ENCODE results near the gene ART1.

ART1 gene

DNA sequence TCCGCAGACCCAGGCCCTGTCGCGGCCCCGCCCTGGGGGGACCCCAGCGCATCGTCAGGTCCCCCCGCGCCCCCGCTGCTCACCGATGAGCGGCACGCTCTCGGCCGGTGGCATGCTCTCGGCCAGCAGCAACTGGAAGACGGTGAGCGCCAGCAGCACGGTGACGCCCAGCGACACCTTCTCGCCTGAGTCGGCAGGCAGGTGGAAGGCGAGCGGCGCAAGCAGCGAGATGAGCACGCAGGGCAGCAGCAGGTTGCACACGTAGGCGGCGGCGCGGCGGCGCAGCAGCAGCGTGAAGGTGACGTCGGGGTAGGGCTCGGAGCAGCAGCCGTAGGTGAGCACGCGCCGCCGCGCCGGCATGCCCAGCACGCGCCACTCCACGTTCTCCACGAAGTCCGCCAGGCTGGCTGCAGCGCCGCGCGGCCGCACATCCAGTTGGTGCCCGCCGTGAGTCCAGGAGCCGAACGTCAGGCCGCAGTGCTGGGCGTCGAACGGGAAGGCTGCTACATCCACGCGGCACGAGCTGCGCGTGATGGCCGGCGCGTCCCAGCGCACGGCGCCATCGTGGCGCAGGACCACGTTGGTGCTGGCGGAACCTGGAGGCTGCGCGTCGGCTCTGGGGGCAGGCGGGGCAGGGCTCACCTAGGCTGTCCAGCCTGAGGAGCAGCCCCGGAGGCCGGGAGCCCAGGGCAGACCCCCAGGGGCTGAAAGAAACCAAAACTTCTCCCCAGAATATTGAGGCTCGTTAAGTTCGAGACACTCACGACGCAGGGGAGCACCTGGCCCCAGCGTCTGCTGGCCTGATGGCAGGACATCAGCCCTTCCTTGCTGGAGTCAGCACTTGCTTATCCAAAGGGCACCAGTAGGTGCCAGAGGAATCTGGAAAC is 22.5 kb downstream of the ART1 start:
- Histone ChIP-seq H3K9ac (ENCODE audit: insufficient read length, low read depth) (no peak overlapping the region), H3K27me3 (ENCODE audit: insufficient read depth, insufficient read length) (no peaks in the 10 kb centered on the region), H3K4me1 (ENCODE audit: insufficient read depth, insufficient read length) (peaks cover 4% of the 10 kb centered on the region), H3K36me3 (ENCODE audit: insufficient read depth, insufficient read length, low read length) (peaks cover 76% of the 10 kb centered on the region), H3K4me3 (ENCODE audit: insufficient read length, low read depth) (no peak overlapping the region), H3K9me3 (ENCODE audit: insufficient read depth, low read length) (no peaks in the 10 kb centered on the region)
- TF ChIP-seq YY1 (IDR thresholded peaks at IDR 0.05; ENCODE audit: insufficient read depth, insufficient read length) (no peak), ZNF274 (IDR thresholded peaks at IDR 0.05; ENCODE audit: low read depth, low read length) (no peak), SUZ12 (IDR thresholded peaks at IDR 0.05; ENCODE audit: extremely low read depth, insufficient read depth, insufficient read length) (no peak)
- DNase-seq (ENCODE audit: low read depth, low spot score): no peak

DNA sequence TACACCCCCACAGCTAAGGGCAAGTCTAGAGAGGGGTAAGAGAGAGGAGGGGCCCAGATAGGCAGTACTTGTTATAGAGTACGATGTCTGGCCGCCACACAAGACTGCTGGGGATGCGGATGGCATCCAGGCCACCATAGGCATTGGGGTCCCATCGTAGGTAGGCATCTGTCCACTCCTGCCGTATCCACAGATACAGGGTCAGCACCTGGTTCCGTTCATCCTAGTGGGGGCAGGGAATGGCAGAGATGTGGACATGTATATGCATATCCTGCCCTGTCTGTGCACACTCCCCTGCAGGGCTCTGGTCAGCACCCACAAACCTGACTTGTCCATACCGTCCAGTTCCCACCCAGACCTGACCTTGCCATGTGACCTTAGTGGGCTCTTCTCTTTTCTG is 24.2 kb downstream of the ART1 start:
- Histone ChIP-seq H3K9ac (ENCODE audit: insufficient read length, low read depth) (no peak overlapping the region), H3K4me3 (ENCODE audit: insufficient read length, low read depth) (no peak overlapping the region), H3K9me3 (ENCODE audit: insufficient read depth, low read length) (no peaks in the 10 kb centered on the region), H3K36me3 (ENCODE audit: insufficient read depth, insufficient read length, low read length) (peaks cover 88% of the 10 kb centered on the region), H3K27me3 (ENCODE audit: insufficient read depth, insufficient read length) (no peaks in the 10 kb centered on the region), H3K4me1 (ENCODE audit: insufficient read depth, insufficient read length) (peaks cover 4% of the 10 kb centered on the region)
- DNase-seq (ENCODE audit: low read depth, low spot score): no peak
- TF ChIP-seq SUZ12 (IDR thresholded peaks at IDR 0.05; ENCODE audit: extremely low read depth, insufficient read depth, insufficient read length) (no peak), YY1 (IDR thresholded peaks at IDR 0.05; ENCODE audit: insufficient read depth, insufficient read length) (no peak), ZNF274 (IDR thresholded peaks at IDR 0.05; ENCODE audit: low read depth, low read length) (no peak)

DNA sequence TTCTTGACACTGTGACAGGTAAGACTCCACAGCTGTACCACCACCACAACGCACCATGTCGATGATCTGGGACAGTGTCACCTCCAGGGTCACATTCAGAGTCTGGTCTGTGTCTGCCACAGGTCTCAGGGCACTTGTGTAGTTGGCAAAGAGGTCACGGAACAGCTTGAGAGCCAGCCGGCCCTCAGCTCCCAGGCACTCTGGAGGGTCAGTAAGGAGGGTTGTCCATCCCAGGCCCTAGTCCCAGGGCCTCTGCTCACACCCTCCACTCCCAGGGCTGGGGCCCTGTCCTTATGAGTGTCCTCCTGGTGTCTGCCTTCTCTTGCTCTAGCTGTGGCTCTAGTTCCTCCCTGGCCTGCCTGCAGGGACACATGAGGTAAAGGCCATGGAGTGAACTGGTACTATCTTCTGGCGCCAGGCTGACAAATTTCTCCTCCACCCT is 24.8 kb downstream of the ART1 start:
- TF ChIP-seq ZNF274 (IDR thresholded peaks at IDR 0.05; ENCODE audit: low read depth, low read length) (no peak), YY1 (IDR thresholded peaks at IDR 0.05; ENCODE audit: insufficient read depth, insufficient read length) (no peak), SUZ12 (IDR thresholded peaks at IDR 0.05; ENCODE audit: extremely low read depth, insufficient read depth, insufficient read length) (no peak)
- H3K36me3 ChIP-seq (ENCODE audit: insufficient read depth, insufficient read length, low read length): peaks cover 83% of the 10 kb centered on the region
- peaks cover 4% of the 10 kb centered on the region for H3K4me1 ChIP-seq (ENCODE audit: insufficient read depth, insufficient read length)

DNA sequence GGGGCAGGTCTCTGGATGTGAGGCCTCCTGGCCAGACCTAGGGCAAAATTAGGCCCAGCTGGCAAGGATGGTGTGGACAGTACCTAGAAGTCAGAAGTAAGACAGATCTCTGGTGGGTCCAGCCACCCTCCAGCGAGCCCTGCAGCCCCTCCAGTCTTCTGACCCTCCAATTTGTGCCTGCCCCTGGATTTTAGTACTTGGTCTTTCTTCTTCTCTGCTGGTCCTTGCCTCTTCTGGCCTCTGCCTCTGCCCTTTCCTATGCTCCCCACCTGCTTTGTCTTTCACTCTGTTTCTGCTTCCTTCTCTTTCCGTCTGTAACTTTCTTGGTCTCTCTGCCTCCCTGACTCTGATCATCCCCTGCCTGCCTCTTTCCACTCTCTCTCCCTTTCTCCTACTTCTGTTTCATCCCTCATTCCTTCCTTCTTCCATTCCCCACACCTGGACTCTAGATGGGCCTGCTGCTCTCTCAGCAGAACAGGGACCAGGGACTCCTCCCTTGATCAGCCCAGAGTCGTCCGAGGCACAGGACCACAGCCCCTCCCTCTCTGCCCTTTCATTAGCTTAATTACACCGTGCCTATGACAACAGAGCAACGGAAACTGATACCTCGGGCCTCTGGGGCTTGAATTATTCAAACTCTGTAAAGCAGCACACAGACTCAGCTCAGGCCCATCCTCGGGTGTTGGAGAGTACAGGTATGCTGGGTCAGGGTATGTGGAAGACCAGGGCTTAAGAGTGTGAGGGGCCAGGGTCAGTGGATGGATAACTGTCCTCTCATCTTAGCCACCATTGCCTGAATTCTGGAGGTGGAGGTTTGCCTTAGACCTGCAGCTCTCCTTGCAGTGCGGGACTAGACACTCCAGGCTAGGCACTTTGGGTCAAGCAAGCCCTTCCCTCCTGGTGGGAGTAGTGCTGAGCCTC is 26.7 kb downstream of the ART1 start, which contains the start of gene CHRNA10:
Gene CHRNA10 (minus strand): TSS at position 51 of the 921 bp plus-strand sequence. CDS start 72 bp downstream, outside the sequence.
- DNase-seq (ENCODE audit: low read depth, low spot score): no peak

More for the DNA sequence above, 24.8 kb downstream of the ART1 start:
- no peaks in the 10 kb centered on the region for H3K27me3 ChIP-seq (ENCODE audit: insufficient read depth, insufficient read length)
- no peak overlapping the region for H3K4me3 ChIP-seq (ENCODE audit: insufficient read length, low read depth)
- no peaks in the 10 kb centered on the region for H3K9me3 ChIP-seq (ENCODE audit: insufficient read depth, low read length)
- H3K9ac ChIP-seq (ENCODE audit: insufficient read length, low read depth): no peak overlapping the region
- DNase-seq (ENCODE audit: low read depth, low spot score): no peak

DNA sequence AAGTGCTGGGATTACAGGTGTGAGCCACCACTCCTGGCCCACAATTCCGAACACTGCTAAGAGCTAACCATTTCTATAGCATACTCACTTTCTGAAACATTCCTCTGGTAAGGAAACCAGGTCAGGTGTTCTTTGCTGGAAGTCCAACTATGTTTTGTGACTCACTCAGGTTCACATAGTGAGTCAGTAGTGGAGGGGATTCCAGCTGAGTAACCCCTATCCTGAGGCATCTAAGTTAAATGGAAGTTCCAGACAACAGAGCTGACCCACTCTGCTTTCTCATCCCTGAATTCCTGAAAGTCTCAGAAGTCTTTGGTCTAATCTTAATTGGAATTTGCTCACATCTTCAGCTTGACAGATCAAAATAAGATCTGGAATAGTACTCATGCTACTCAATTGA is 29.3 kb downstream of the ART1 start:
- Histone ChIP-seq H3K36me3 (ENCODE audit: insufficient read depth, insufficient read length, low read length) (peaks cover 87% of the 10 kb centered on the region), H3K9me3 (ENCODE audit: insufficient read depth, low read length) (no peaks in the 10 kb centered on the region), H3K4me1 (ENCODE audit: insufficient read depth, insufficient read length) (peaks cover 6% of the 10 kb centered on the region), H3K27me3 (ENCODE audit: insufficient read depth, insufficient read length) (no peaks in the 10 kb centered on the region), H3K4me3 (ENCODE audit: insufficient read length, low read depth) (no peak overlapping the region), H3K9ac (ENCODE audit: insufficient read length, low read depth) (no peak overlapping the region)
- TF ChIP-seq SUZ12 (IDR thresholded peaks at IDR 0.05; ENCODE audit: extremely low read depth, insufficient read depth, insufficient read length) (no peak), ZNF274 (IDR thresholded peaks at IDR 0.05; ENCODE audit: low read depth, low read length) (no peak), YY1 (IDR thresholded peaks at IDR 0.05; ENCODE audit: insufficient read depth, insufficient read length) (no peak)
- no peak for DNase-seq (ENCODE audit: low read depth, low spot score)

More for the DNA sequence above, 26.7 kb downstream of the ART1 start, which contains the start of gene CHRNA10:
- peaks cover 82% of the 10 kb centered on the region for H3K36me3 ChIP-seq (ENCODE audit: insufficient read depth, insufficient read length, low read length)
- H3K9me3 ChIP-seq (ENCODE audit: insufficient read depth, low read length): no peaks in the 10 kb centered on the region
- H3K9ac ChIP-seq (ENCODE audit: insufficient read length, low read depth): no peak within 1 kb of the TSS
- peaks cover 6% of the 10 kb centered on the region for H3K4me1 ChIP-seq (ENCODE audit: insufficient read depth, insufficient read length)
- H3K27me3 ChIP-seq (ENCODE audit: insufficient read depth, insufficient read length): no peaks in the 10 kb centered on the region
- H3K4me3 ChIP-seq (ENCODE audit: insufficient read length, low read depth): no peak within 1 kb of the TSS
- no peak for TF ChIP-seq SUZ12 (IDR thresholded peaks at IDR 0.05; ENCODE audit: extremely low read depth, insufficient read depth, insufficient read length)
- no peak for TF ChIP-seq YY1 (IDR thresholded peaks at IDR 0.05; ENCODE audit: insufficient read depth, insufficient read length)
- TF ChIP-seq ZNF274 (IDR thresholded peaks at IDR 0.05; ENCODE audit: low read depth, low read length): no peak

DNA sequence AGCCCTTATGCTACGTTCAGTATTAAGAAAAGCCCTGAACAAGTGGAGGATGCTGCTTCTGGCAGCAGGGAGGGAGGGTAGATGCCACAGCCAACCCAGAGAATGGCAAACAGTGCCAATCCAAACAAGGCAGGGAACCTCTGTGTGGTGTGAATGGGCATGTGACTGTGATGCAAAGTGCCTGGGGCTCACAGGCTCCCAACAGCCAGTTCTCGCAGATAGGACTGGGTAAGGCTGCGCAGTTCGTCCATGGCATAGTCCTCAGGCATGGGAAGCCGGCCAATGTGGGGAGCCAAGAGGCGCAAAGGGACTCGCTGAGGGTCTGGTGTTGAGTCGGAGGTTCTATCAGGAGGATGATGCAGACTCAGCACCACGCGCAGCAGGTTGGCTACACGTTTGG is 31.0 kb downstream of the ART1 start:
- Histone ChIP-seq H3K36me3 (ENCODE audit: insufficient read depth, insufficient read length, low read length) (peaks cover 89% of the 10 kb centered on the region), H3K9ac (ENCODE audit: insufficient read length, low read depth) (no peak overlapping the region), H3K4me1 (ENCODE audit: insufficient read depth, insufficient read length) (peaks cover 6% of the 10 kb centered on the region), H3K9me3 (ENCODE audit: insufficient read depth, low read length) (no peaks in the 10 kb centered on the region), H3K4me3 (ENCODE audit: insufficient read length, low read depth) (no peak overlapping the region), H3K27me3 (ENCODE audit: insufficient read depth, insufficient read length) (no peaks in the 10 kb centered on the region)
- TF ChIP-seq YY1 (IDR thresholded peaks at IDR 0.05; ENCODE audit: insufficient read depth, insufficient read length): no peak
- no peak for TF ChIP-seq SUZ12 (IDR thresholded peaks at IDR 0.05; ENCODE audit: extremely low read depth, insufficient read depth, insufficient read length)
- TF ChIP-seq ZNF274 (IDR thresholded peaks at IDR 0.05; ENCODE audit: low read depth, low read length): no peak
- no peak for DNase-seq (ENCODE audit: low read depth, low spot score)

Measured in NT2/D1 (cell line).